ENCODE results near the gene ATP8B1.

DNA sequence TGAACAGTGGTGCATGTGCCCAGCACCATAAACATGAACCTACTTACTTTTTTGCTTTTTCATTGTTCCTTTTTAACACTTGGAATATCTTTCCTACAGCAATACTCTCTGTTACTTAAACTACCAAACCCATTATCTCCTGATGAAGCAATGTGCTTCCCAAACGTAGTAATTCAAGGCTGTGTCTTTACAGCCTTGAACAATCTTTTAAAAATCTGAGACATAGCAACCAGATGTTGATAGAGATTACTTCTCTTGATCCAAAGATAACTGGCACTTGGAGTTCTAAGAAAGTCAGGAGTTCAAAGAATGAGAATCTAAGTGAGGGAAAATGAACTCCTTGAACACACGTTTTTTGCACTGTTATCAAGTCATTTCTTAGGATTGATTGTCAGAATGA lies 40.4 kb downstream of the ATP8B1 start:
- TF ChIP-seq, protein P1, sequence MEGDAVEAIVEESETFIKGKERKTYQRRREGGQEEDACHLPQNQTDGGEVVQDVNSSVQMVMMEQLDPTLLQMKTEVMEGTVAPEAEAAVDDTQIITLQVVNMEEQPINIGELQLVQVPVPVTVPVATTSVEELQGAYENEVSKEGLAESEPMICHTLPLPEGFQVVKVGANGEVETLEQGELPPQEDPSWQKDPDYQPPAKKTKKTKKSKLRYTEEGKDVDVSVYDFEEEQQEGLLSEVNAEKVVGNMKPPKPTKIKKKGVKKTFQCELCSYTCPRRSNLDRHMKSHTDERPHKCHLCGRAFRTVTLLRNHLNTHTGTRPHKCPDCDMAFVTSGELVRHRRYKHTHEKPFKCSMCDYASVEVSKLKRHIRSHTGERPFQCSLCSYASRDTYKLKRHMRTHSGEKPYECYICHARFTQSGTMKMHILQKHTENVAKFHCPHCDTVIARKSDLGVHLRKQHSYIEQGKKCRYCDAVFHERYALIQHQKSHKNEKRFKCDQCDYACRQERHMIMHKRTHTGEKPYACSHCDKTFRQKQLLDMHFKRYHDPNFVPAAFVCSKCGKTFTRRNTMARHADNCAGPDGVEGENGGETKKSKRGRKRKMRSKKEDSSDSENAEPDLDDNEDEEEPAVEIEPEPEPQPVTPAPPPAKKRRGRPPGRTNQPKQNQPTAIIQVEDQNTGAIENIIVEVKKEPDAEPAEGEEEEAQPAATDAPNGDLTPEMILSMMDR (conservative IDR thresholded peaks at IDR 0.05; ENCODE audit: low read depth, low read length): no peak
- no peak for TF ChIP-seq RFX5 (IDR thresholded peaks at IDR 0.05; ENCODE audit: low read depth, low read length)
- TF ChIP-seq POLR2A (IDR thresholded peaks at IDR 0.05; ENCODE audit: low read depth, low read length): no peak
- no peak for TF ChIP-seq MAFK (IDR thresholded peaks at IDR 0.05; ENCODE audit: low read depth, low read length)
- no peak for TF ChIP-seq CEBPB (IDR thresholded peaks at IDR 0.05; ENCODE audit: low read depth, low read length)
- TF ChIP-seq, protein P2, sequence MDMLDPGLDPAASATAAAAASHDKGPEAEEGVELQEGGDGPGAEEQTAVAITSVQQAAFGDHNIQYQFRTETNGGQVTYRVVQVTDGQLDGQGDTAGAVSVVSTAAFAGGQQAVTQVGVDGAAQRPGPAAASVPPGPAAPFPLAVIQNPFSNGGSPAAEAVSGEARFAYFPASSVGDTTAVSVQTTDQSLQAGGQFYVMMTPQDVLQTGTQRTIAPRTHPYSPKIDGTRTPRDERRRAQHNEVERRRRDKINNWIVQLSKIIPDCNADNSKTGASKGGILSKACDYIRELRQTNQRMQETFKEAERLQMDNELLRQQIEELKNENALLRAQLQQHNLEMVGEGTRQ (IDR thresholded peaks at IDR 0.05; ENCODE audit: low read depth, low read length): no peak
- TF ChIP-seq, protein P3, sequence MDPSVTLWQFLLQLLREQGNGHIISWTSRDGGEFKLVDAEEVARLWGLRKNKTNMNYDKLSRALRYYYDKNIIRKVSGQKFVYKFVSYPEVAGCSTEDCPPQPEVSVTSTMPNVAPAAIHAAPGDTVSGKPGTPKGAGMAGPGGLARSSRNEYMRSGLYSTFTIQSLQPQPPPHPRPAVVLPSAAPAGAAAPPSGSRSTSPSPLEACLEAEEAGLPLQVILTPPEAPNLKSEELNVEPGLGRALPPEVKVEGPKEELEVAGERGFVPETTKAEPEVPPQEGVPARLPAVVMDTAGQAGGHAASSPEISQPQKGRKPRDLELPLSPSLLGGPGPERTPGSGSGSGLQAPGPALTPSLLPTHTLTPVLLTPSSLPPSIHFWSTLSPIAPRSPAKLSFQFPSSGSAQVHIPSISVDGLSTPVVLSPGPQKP (IDR thresholded peaks at IDR 0.05; ENCODE audit: borderline replicate concordance, low read depth, low read length): no peak
- no peak for TF ChIP-seq SMC3 (IDR thresholded peaks at IDR 0.05; ENCODE audit: low read depth, low read length)
- no peak for TF ChIP-seq NFE2L2 (IDR thresholded peaks at IDR 0.05; ENCODE audit: low read depth, low read length)
- no peak for TF ChIP-seq RAD21 (IDR thresholded peaks at IDR 0.05; ENCODE audit: low read length)
- TF ChIP-seq MXI1 (IDR thresholded peaks at IDR 0.05; ENCODE audit: borderline replicate concordance, low read depth, low read length): no peak
